Kidney (tissue), 14 donors: ENCODE data around the gene TGFBR3. TPM values are rescaled to one million over a fixed set of nuclear protein-coding genes. Genes with fewer than 3 reads are reported as not detected.
A peak's percentile ranks its signal among the peaks of the same experiment; 100 is the strongest.

Source experiments
- DNase-seq, 5 donors: peaks; one replicate each; pipeline ENCODE4 v3.0.0-alpha.2; 2013 to 2020
- FAIRE-seq: peaks from 2 replicates; lab custom pipeline; 2012; peaks lifted over from hg19 to GRCh38; lab: Jason Lieb, UNC
- H3K27ac ChIP-seq, 2 donors: one replicate each; pipeline ENCODE4 v1.7.0; 2013; ENCODE audit warnings: low read depth in 2 of 2, low read length in 2 of 2, inconsistent platforms in 1 of 2
- H3K27me3 ChIP-seq: one replicate; pipeline ENCODE4 v1.7.1; 2013; ENCODE audit warnings: low read length, inconsistent platforms; ENCODE audit not compliant: control insufficient read depth, insufficient read depth
- H3K36me3 ChIP-seq, 3 donors: one replicate each; pipeline versions ENCODE4 v1.7.0 to v1.7.1; 2013; ENCODE audit warnings: low read length in 3 of 3, control low read depth in 1 of 3, inconsistent platforms in 1 of 3; ENCODE audit not compliant: insufficient read depth in 3 of 3, control insufficient read depth in 2 of 3
- H3K4me1 ChIP-seq, 3 donors: one replicate each; pipeline versions ENCODE4 v1.7.0 to v1.7.1; 2013; ENCODE audit warnings: low read length in 3 of 3, inconsistent platforms in 1 of 3, low read depth in 1 of 3; ENCODE audit not compliant: control insufficient read depth in 2 of 3, insufficient read depth in 2 of 3
- H3K4me3 ChIP-seq, 3 donors: one replicate each; pipeline versions ENCODE4 v1.7.0 to v1.8.1; 2013; ENCODE audit warnings: low read length in 3 of 3, control low read depth in 1 of 3, inconsistent platforms in 1 of 3
- H3K9ac ChIP-seq, 3 donors: one replicate each; pipeline versions ENCODE4 v1.7.0 to v1.7.1; 2013; ENCODE audit warnings: low read length in 3 of 3, control low read depth in 1 of 3, inconsistent platforms in 1 of 3
- H3K9me3 ChIP-seq, 3 donors: one replicate each; pipeline versions ENCODE4 v1.7.0 to v1.7.1; 2013; ENCODE audit warnings: low read length in 3 of 3, control low read depth in 1 of 3, inconsistent platforms in 1 of 3; ENCODE audit not compliant: control insufficient read depth in 2 of 3, insufficient read depth in 1 of 3
- intact Hi-C: fragments of 100-400 bp; cut with DNase I; formaldehyde crosslinking; loops from one replicate; pipeline ENCODE4 v1.11.1; 2022
- polyA plus RNA-seq: library from polyadenylated mRNA; stranded (reverse); fragments of 350-450 nt; fragmentation: Illumina TruSeq; extraction: RNeasy Lipid Tissue Mini Kit (QIAGEN cat#74804); gene quantifications from one replicate; pipeline ENCODE4 v1.2.3, GENCODE V29; 2014; ENCODE audit warnings: low read depth, low replicate concordance; ENCODE audit not compliant: insufficient read depth
- total RNA-seq: library from RNA; stranded (reverse); fragmentation: NEBNext Ultra II Directional; extraction: Animal tissue kit (Norgen Biotek cat#: 25700); gene quantifications from one replicate; pipeline ENCODE4 v1.2.1, GENCODE V29; 2021
- TF ChIP-seq, protein P1 (sequence below): IDR thresholded peaks from 3 replicates; pipeline ENCODE4 v1.5.1; 2012; ENCODE audit warnings: mild to moderate bottlenecking, moderate library complexity, borderline replicate concordance; ENCODE audit not compliant: insufficient read depth; ENCODE audit errors: extremely low read depth
- donor health status: control.
- donor health status: control.
- donor health status: control.
- donor health status: control.
- donor health status: control.
- donor health status: DM: yes; HTN: yes; CAD: no.
- donor health status: Normal renal cell carcinoma (clear cell type).

The TGFBR3 gene
- total and polyA plus RNA-seq, 2 donors from 2014 or later: 15.8 to 57.9 TPM

GRCh38 chr1:91870322-91870721, 15.6 kb downstream of the TGFBR3 start:
- FAIRE-seq (no peak), DNase-seq (no peak)
- Histone ChIP-seq H3K4me3 (no peak overlapping the region), H3K36me3 (no peaks in the 10 kb centered on the region), H3K27ac (no peak overlapping the region), H3K4me1 (peaks cover 0 to 9% (median 3%) of the 10 kb centered on the region in 3 donors), H3K9me3 (no peaks in the 10 kb centered on the region), H3K9ac (no peak overlapping the region), H3K27me3 (no peaks in the 10 kb centered on the region)
- TF ChIP-seq, protein P1, sequence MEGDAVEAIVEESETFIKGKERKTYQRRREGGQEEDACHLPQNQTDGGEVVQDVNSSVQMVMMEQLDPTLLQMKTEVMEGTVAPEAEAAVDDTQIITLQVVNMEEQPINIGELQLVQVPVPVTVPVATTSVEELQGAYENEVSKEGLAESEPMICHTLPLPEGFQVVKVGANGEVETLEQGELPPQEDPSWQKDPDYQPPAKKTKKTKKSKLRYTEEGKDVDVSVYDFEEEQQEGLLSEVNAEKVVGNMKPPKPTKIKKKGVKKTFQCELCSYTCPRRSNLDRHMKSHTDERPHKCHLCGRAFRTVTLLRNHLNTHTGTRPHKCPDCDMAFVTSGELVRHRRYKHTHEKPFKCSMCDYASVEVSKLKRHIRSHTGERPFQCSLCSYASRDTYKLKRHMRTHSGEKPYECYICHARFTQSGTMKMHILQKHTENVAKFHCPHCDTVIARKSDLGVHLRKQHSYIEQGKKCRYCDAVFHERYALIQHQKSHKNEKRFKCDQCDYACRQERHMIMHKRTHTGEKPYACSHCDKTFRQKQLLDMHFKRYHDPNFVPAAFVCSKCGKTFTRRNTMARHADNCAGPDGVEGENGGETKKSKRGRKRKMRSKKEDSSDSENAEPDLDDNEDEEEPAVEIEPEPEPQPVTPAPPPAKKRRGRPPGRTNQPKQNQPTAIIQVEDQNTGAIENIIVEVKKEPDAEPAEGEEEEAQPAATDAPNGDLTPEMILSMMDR: no peak
- intact Hi-C loops: no loop called here

DNA sequence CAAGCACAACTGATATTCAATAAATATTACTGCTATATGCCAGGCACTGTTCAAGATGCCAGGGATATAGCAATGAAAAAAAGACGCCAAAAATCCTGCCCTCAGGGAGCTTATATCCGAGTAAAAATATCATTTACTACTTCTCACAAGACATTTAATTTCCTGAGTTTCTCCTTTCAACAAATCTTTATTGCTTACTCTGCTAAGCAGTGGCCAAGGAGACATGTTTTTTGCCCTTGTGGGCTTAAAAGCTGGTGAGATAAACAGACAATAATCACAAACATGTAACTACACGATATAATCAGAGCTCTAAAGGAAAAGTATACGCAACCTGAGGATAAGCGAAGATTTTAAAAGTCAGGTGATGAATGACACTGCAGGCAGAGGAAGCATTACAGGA, 19.5 kb downstream of the TGFBR3 start:
- H3K27ac ChIP-seq: no peak overlapping the region
- peaks cover 0 to 5% (median 0%) of the 10 kb centered on the region in 3 donors for H3K4me1 ChIP-seq
- no peak overlapping the region for H3K9ac ChIP-seq
- intact Hi-C loops: no loop called here
- DNase-seq (no peak), FAIRE-seq (no peak)
- TF ChIP-seq, protein P1: no peak
- no peak overlapping the region for H3K4me3 ChIP-seq
- H3K9me3 ChIP-seq: no peaks in the 10 kb centered on the region
- no peaks in the 10 kb centered on the region for H3K36me3 ChIP-seq
- no peaks in the 10 kb centered on the region for H3K27me3 ChIP-seq

- DNase-seq (peak in 1 of 5 donors; percentile 36), FAIRE-seq (no peak)
- H3K36me3 ChIP-seq: no peaks in the 10 kb centered on the region
- H3K9ac ChIP-seq: no peak overlapping the region
- H3K4me3 ChIP-seq: peak overlapping the region in 1 of 3 donors; percentile 3
- no peaks in the 10 kb centered on the region for H3K9me3 ChIP-seq
- intact Hi-C loops: no loop called here
- H3K4me1 ChIP-seq: peaks cover 0 to 5% (median 0%) of the 10 kb centered on the region in 3 donors
- no peaks in the 10 kb centered on the region for H3K27me3 ChIP-seq
- H3K27ac ChIP-seq: no peak overlapping the region
- TF ChIP-seq, protein P1: no peak
Measured at GRCh38 chr1:91864017-91864700, 21.8 kb downstream of the TGFBR3 start.
